Upper lobe of left lung (tissue), 4 donors: ENCODE data around the gene AFF3.

Experiments used
- CTCF ChIP-seq, 6 experiments: fragments of 450-650 bp in 4 of 6; fragments of 200-600 bp in 2 of 6; sonication (generic) in 2 of 6; IDR thresholded peaks; one replicate each; pipeline ENCODE4 v1.5.1; 2016 to 2019; ENCODE audit warnings: antibody characterized with exemption in 6 of 6
- POLR2A ChIP-seq, 4 donors: fragments of 450-650 bp; IDR thresholded peaks; one replicate each; pipeline ENCODE4 v1.5.1; 2016 to 2017; ENCODE audit warnings: antibody characterized with exemption in 4 of 4, mild to moderate bottlenecking in 2 of 4

GRCh38 chr2:99653433-99653832 lies 489.0 kb downstream of the AFF3 start:
- TF ChIP-seq CTCF (IDR thresholded peaks at IDR 0.05): no peak
- no peak for TF ChIP-seq POLR2A (IDR thresholded peaks at IDR 0.05)
